GM18519 (cell line): Measurements from ENCODE around the gene SGPP1.
"Not testable (repeated sequence)": the region's sequence is repeated elsewhere in the genome, so short reads cannot be mapped to it uniquely, and the experiment has no call there.

Experiments used
- ATAC-seq: cut with Tn5 transposase; IDR thresholded peaks from one replicate; pipeline ENCODE4 v1.9.1; 2021; ENCODE audit warnings: mild to moderate bottlenecking, moderate library complexity; ENCODE audit not compliant: unreplicated experiment, low FRiP score

SGPP1 gene

GRCh38 chr14:63677891-63678379 is 49.9 kb downstream of the SGPP1 start:
- ATAC-seq, result no peak

- no peak for ATAC-seq
These were observed 51.2 kb downstream of the SGPP1 start for GRCh38 chr14:63676615-63677014.

GRCh38 chr14:63673886-63674497 is 53.9 kb downstream of the SGPP1 start:
- ATAC-seq, result no peak

GRCh38 chr14:63673255-63673654 is 54.6 kb downstream of the SGPP1 start:
- ATAC-seq, result no peak

GRCh38 chr14:63672417-63673180 is 55.3 kb downstream of the SGPP1 start:
- ATAC-seq, result no peak

GRCh38 chr14:63671987-63672386 is 55.9 kb downstream of the SGPP1 start:
- no peak for ATAC-seq

- no peak for ATAC-seq
These were observed 57.2 kb downstream of the SGPP1 start for GRCh38 chr14:63670692-63671091.

- no peak for ATAC-seq
These were observed 61.5 kb downstream of the SGPP1 start for GRCh38 chr14:63666335-63666734.

- ATAC-seq, result no peak
These were observed 64.2 kb downstream of the SGPP1 start for GRCh38 chr14:63663428-63664341.

- no peak for ATAC-seq
These were observed 65.1 kb downstream of the SGPP1 start for GRCh38 chr14:63662776-63663175.

GRCh38 chr14:63661881-63662280 is 66.0 kb downstream of the SGPP1 start:
- not testable (repeated sequence) for ATAC-seq

- ATAC-seq, result no peak
These were observed 68.1 kb downstream of the SGPP1 start for GRCh38 chr14:63659726-63660125.

GRCh38 chr14:63656194-63656593 is 71.7 kb downstream of the SGPP1 start:
- ATAC-seq, result no peak

GRCh38 chr14:63654936-63655335 is 72.9 kb downstream of the SGPP1 start:
- no peak for ATAC-seq

GRCh38 chr14:63654346-63654745 is 73.5 kb downstream of the SGPP1 start:
- no peak for ATAC-seq

GRCh38 chr14:63652406-63652805 is 75.5 kb downstream of the SGPP1 start:
- ATAC-seq, result no peak

- no peak for ATAC-seq
These were observed 77.5 kb downstream of the SGPP1 start for GRCh38 chr14:63650256-63650952.

GRCh38 chr14:63647696-63648410 is 80.0 kb downstream of the SGPP1 start:
- ATAC-seq, result no peak

GRCh38 chr14:63644741-63645140 is 83.1 kb downstream of the SGPP1 start:
- no peak for ATAC-seq
